MCF 10A (cell line): ENCODE results near the gene XKRX. TPM values are rescaled to one million over a fixed set of nuclear protein-coding genes. Genes with fewer than 3 reads are reported as not detected.

Experiments used
- BruUV-seq: library from RNA; stranded (reverse); fragments of 400-500 nt; replicated peaks from 2 replicates; lab custom pipeline; 2021; lab: Mats Ljungman, UMichigan
- CTCF ChIA-PET: fragments of 300-600 bp; sonication (Branson Sonifier 250); formaldehyde crosslinking; extraction: SDS; loops from one replicate; lab custom pipeline; 2021; ENCODE audit warnings: antibody characterized with exemption, inconsistent platforms; lab: Yijun Ruan, JAX
- POLR2A ChIA-PET: fragments of 300-600, 350-650 bp; sonication (Branson Sonifier 250); formaldehyde crosslinking; extraction: SDS; loops from one replicate; lab custom pipeline; 2020; ENCODE audit warnings: antibody characterized with exemption, inconsistent platforms; lab: Yijun Ruan, JAX
- DNase-seq: peaks from one replicate; pipeline ENCODE4 v3.0.0-alpha.2; 2018; ENCODE audit not compliant: unreplicated experiment
- H3K27ac Mint-ChIP-seq: one replicate; pipeline ENCODE4 v1.8.0; 2022; ENCODE audit warnings: mild to moderate bottlenecking, low read depth, mixed read lengths; ENCODE audit not compliant: unreplicated experiment
- H3K27me3 Mint-ChIP-seq: one replicate; pipeline ENCODE4 v1.8.0; 2022; ENCODE audit warnings: mixed read lengths; ENCODE audit not compliant: insufficient read depth, unreplicated experiment
- H3K36me3 Mint-ChIP-seq: one replicate; pipeline ENCODE4 v1.8.0; 2022; ENCODE audit warnings: mild to moderate bottlenecking, moderate library complexity, mixed read lengths; ENCODE audit not compliant: insufficient read depth, unreplicated experiment
- H3K4me1 Mint-ChIP-seq: one replicate; pipeline ENCODE4 v1.8.0; 2022; ENCODE audit warnings: mixed read lengths; ENCODE audit not compliant: insufficient read depth, unreplicated experiment
- H3K4me3 Mint-ChIP-seq: one replicate; pipeline ENCODE4 v1.8.0; 2022; ENCODE audit warnings: mild to moderate bottlenecking, moderate library complexity, mixed read lengths; ENCODE audit not compliant: unreplicated experiment
- H3K9me3 Mint-ChIP-seq: one replicate; pipeline ENCODE4 v1.8.0; 2022; ENCODE audit warnings: mixed read lengths; ENCODE audit not compliant: unreplicated experiment
- intact Hi-C: fragments of 100-400 bp; cut with micrococcal nuclease; formaldehyde crosslinking; loops from 2 replicates; pipeline ENCODE4 v1.14.1; 2022
- total RNA-seq: library from RNA; stranded (reverse); gene quantifications from 2 replicates; pipeline ENCODE4 v1.2.3, GENCODE V29; 2022
- TF ChIP-seq, protein P1 (sequence below): fragments of 200-600 bp; IDR thresholded peaks from one replicate; pipeline ENCODE4 v1.8.0; 2022; ENCODE audit warnings: antibody characterized with exemption, mild to moderate bottlenecking; ENCODE audit not compliant: unreplicated experiment

XKRX gene
- total RNA-seq, 1 experiment from 2014 or later, result 0.26 TPM

GRCh38 chrX:100935767-100936166 is 7.0 kb upstream of the XKRX start:
- H3K9me3 Mint-ChIP-seq, result peaks cover 16% of the 10 kb centered on the region
- H3K27ac Mint-ChIP-seq, result no peak overlapping the region
- intact Hi-C loops, result no loop called here
- H3K4me1 Mint-ChIP-seq, result no peaks in the 10 kb centered on the region
- BruUV-seq, result no TSS peak
- ChIA-PET POLR2A (no interaction called here), CTCF (no interaction called here)
- TF ChIP-seq, protein P1, sequence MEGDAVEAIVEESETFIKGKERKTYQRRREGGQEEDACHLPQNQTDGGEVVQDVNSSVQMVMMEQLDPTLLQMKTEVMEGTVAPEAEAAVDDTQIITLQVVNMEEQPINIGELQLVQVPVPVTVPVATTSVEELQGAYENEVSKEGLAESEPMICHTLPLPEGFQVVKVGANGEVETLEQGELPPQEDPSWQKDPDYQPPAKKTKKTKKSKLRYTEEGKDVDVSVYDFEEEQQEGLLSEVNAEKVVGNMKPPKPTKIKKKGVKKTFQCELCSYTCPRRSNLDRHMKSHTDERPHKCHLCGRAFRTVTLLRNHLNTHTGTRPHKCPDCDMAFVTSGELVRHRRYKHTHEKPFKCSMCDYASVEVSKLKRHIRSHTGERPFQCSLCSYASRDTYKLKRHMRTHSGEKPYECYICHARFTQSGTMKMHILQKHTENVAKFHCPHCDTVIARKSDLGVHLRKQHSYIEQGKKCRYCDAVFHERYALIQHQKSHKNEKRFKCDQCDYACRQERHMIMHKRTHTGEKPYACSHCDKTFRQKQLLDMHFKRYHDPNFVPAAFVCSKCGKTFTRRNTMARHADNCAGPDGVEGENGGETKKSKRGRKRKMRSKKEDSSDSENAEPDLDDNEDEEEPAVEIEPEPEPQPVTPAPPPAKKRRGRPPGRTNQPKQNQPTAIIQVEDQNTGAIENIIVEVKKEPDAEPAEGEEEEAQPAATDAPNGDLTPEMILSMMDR, result no peak
- H3K27me3 Mint-ChIP-seq, result peaks cover 74% of the 10 kb centered on the region
- H3K36me3 Mint-ChIP-seq, result no peaks in the 10 kb centered on the region
- no peak for DNase-seq
- H3K4me3 Mint-ChIP-seq, result no peak overlapping the region

- no peaks in the 10 kb centered on the region for H3K4me1 Mint-ChIP-seq
- peaks cover 46% of the 10 kb centered on the region for H3K27me3 Mint-ChIP-seq
- H3K36me3 Mint-ChIP-seq, result no peaks in the 10 kb centered on the region
- intact Hi-C loops, result no loop called here
- no peak overlapping the region for H3K27ac Mint-ChIP-seq
- no peak overlapping the region for H3K4me3 Mint-ChIP-seq
- no peak for DNase-seq
- TF ChIP-seq, protein P1, result no peak
- CTCF ChIA-PET, result no interaction called here
- H3K9me3 Mint-ChIP-seq, result peaks cover 16% of the 10 kb centered on the region
- POLR2A ChIA-PET, result no interaction called here
- BruUV-seq, result no TSS peak
Observed at GRCh38 chrX:100931925-100932285, 3.2 kb upstream of the XKRX start.

DNA sequence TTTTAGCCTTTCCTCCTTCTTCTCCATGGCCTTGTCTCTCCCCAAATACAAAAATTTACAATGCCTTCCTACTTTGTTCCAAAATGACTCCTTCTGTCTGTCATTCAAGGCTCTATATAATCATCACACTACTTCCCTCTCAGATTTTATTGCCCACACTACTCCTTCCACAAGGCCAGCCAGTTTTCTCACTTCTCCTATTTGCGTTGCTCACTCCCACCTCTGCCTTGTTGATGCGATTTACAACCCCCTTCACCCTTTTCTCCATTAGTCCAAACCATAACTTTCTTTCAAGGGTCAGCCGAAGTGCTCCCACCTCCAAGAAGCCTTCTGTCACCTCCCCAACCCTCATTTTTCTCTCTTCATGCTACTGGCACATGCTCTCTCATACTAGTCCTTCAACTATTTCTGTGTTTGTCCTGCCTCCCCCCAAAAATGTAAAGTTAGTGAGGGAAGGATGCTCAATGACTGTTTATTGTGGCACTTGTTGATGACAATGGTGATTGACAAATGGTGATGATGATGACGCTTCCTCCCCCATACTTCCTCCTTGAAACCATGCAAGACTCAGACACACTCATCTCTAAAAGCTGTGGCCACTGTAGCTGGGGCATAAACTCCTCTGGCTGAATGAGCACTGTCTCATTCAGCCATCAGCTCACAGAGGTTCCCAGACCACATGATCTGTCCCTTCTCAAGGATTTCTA is 2.7 kb upstream of the XKRX start:
- no peaks in the 10 kb centered on the region for H3K4me1 Mint-ChIP-seq
- no peak overlapping the region for H3K4me3 Mint-ChIP-seq
- ChIA-PET POLR2A (no interaction called here), CTCF (no interaction called here)
- no peak overlapping the region for H3K27ac Mint-ChIP-seq
- peaks cover 48% of the 10 kb centered on the region for H3K27me3 Mint-ChIP-seq
- H3K36me3 Mint-ChIP-seq, result no peaks in the 10 kb centered on the region
- TF ChIP-seq, protein P1, result no peak
- no peak for DNase-seq
- no TSS peak for BruUV-seq
- peaks cover 16% of the 10 kb centered on the region for H3K9me3 Mint-ChIP-seq
- intact Hi-C loops, result no loop called here

DNA sequence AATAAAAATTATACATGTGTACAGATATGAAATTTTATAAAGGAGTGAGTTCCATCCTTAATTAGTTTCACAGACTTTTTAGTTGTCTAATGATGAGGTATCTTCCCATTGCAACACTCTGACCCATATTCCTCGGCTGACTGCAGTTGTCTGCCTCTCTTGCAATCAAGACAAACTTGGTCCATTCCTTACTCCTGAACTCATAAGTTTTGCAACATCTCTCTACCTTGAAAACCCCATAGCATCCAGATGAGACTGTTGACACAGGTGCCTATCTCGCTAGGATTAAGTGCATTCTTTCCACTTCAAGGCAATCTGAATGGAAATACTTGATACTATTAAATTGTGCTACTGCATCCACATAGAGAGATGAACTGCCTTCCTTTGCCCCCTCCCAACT is 2.3 kb downstream of the XKRX start:
- H3K27ac Mint-ChIP-seq, result no peak overlapping the region

More for the DNA sequence above, 2.3 kb downstream of the XKRX start:
- no peak overlapping the region for H3K4me3 Mint-ChIP-seq
- H3K36me3 Mint-ChIP-seq, result no peaks in the 10 kb centered on the region
- peaks cover 64% of the 10 kb centered on the region for H3K27me3 Mint-ChIP-seq
- POLR2A ChIA-PET, result no interaction called here
- intact Hi-C loops, result no loop called here
- TF ChIP-seq, protein P1, result no peak
- no peak for DNase-seq
- no peaks in the 10 kb centered on the region for H3K4me1 Mint-ChIP-seq
- peaks cover 7% of the 10 kb centered on the region for H3K9me3 Mint-ChIP-seq
- no TSS peak for BruUV-seq
- CTCF ChIA-PET, result no interaction called here
